Stomach (tissue), 9 donors: ENCODE data around the gene CRYZL1. TPM values are rescaled to one million over a fixed set of nuclear protein-coding genes. Genes with fewer than 3 reads are reported as not detected.

Source experiments
- DNase-seq, 2 donors: peaks; one replicate each; pipeline versions ENCODE4 v3.0.0 to v3.0.0-alpha.2; 2013 to 2019
- H3K27ac ChIP-seq, 5 donors: fragments of 200-600 bp in 4 of 5; sonication (generic) in 4 of 5; one replicate each; pipeline ENCODE4 v1.5.1; 2013 to 2019; ENCODE audit warnings: mild to moderate bottlenecking in 1 of 5, moderate library complexity in 1 of 5
- H3K27me3 ChIP-seq, 3 donors: fragments of 200-600 bp; sonication (generic); one replicate each; pipeline ENCODE4 v1.5.1; 2017 to 2019; ENCODE audit warnings: mixed run types in 1 of 3
- H3K36me3 ChIP-seq, 4 donors: fragments of 200-600 bp; sonication (generic); 1 replicate in 3 of 4; 2 replicates in 1 of 4; pipeline ENCODE4 v1.5.1; 2016 to 2019
- H3K4me1 ChIP-seq, 4 donors: fragments of 200-600 bp; sonication (generic); one replicate each; pipeline ENCODE4 v1.5.1; 2016 to 2019
- H3K4me3 ChIP-seq, 4 donors: fragments of 200-600 bp; sonication (generic) in 3 of 4; one replicate each; pipeline ENCODE4 v1.5.1; 2016 to 2019; ENCODE audit warnings: mild to moderate bottlenecking in 1 of 4
- H3K9me3 ChIP-seq, 4 donors: fragments of 200-600 bp; sonication (generic); one replicate each; pipeline ENCODE4 v1.5.1; 2016 to 2019
- EP300 ChIP-seq: sonication (generic); formaldehyde crosslinking; IDR thresholded peaks from one replicate; pipeline ENCODE4 v1.6.1; 2017; ENCODE audit warnings: antibody characterized with exemption
- POLR2A ChIP-seq, 4 donors: fragments of 450-650 bp; IDR thresholded peaks; one replicate each; pipeline ENCODE4 v1.6.1; 2016; ENCODE audit warnings: antibody characterized with exemption in 4 of 4, control low read depth in 2 of 4, mild to moderate bottlenecking in 1 of 4, moderate library complexity in 1 of 4
- POLR2AphosphoS5 ChIP-seq, 3 donors: sonication (generic); formaldehyde crosslinking; IDR thresholded peaks; one replicate each; pipeline ENCODE4 v1.6.1; 2016; ENCODE audit warnings: antibody characterized with exemption in 3 of 3
- whole genome bisulfite sequencing, 5 donors: extraction: QIAGEN DNeasy Blood & Tissue Kit in 3 of 5; methylation state at CpG; one replicate each; pipeline versions ENCODE4 v1.1.5 to v1.1.7; 2013 to 2018; 5-methylcytosine and 5-hydroxymethylcytosine counted together
- intact Hi-C: fragments of 100-400 bp; cut with DNase I; formaldehyde crosslinking; loops from one replicate; pipeline ENCODE4 v1.15.1; 2023; ENCODE audit warnings: low total_unique reads
- polyA plus RNA-seq, 3 donors: library from polyadenylated mRNA; stranded (reverse); fragments of 200-250 nt; gene quantifications; one replicate each; pipeline ENCODE4 v1.2.3, GENCODE V29; 2013
- total RNA-seq, 5 donors: library from RNA; depleted of rRNA; stranded (reverse); fragments of >200 nt; gene quantifications; one replicate each; pipeline versions ENCODE4 v1.1.0 to v1.2.3, GENCODE V29; 2014 to 2016
- TF ChIP-seq, protein P1 (sequence below), 7 experiments: fragments of 450-650 bp in 4 of 7; fragments of 200-600 bp in 3 of 7; sonication (generic) in 3 of 7; IDR thresholded peaks; one replicate each; pipeline ENCODE4 v1.5.1; 2016 to 2019; ENCODE audit warnings: antibody characterized with exemption in 7 of 7, control low read depth in 2 of 7, mild to moderate bottlenecking in 1 of 7
- donor health status: healthy with polysubstance abuse.
- donor health status: Bipolar disorder and iron deficiency.
- donor health status: healthy.

Gene CRYZL1
- total and polyA plus RNA-seq, 8 donors: 9.3 to 73.5 (median 28.8) TPM

- H3K27ac ChIP-seq: no peak overlapping the region
- H3K36me3 ChIP-seq: peaks cover 54 to 90% (median 81%) of the 10 kb centered on the region in 4 donors
- no peak for DNase-seq
- no peaks in the 10 kb centered on the region for H3K9me3 ChIP-seq
- H3K27me3 ChIP-seq: no peaks in the 10 kb centered on the region
- no peak overlapping the region for H3K4me3 ChIP-seq
- WGBS, 5 donors: 73 to 85% (median 79%) methylated on average over 2 of the region's 2 CpGs
- intact Hi-C loops: no loop called here
- no peak for TF ChIP-seq EP300
- no peak for TF ChIP-seq POLR2AphosphoS5 (IDR thresholded peaks at IDR 0.05)
- TF ChIP-seq, protein P1, sequence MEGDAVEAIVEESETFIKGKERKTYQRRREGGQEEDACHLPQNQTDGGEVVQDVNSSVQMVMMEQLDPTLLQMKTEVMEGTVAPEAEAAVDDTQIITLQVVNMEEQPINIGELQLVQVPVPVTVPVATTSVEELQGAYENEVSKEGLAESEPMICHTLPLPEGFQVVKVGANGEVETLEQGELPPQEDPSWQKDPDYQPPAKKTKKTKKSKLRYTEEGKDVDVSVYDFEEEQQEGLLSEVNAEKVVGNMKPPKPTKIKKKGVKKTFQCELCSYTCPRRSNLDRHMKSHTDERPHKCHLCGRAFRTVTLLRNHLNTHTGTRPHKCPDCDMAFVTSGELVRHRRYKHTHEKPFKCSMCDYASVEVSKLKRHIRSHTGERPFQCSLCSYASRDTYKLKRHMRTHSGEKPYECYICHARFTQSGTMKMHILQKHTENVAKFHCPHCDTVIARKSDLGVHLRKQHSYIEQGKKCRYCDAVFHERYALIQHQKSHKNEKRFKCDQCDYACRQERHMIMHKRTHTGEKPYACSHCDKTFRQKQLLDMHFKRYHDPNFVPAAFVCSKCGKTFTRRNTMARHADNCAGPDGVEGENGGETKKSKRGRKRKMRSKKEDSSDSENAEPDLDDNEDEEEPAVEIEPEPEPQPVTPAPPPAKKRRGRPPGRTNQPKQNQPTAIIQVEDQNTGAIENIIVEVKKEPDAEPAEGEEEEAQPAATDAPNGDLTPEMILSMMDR (IDR thresholded peaks at IDR 0.05): no peak
- no peak for TF ChIP-seq POLR2A (IDR thresholded peaks at IDR 0.05)
- H3K4me1 ChIP-seq: peaks cover 0 to 43% (median 22%) of the 10 kb centered on the region in 4 donors
These were observed 80.2 kb downstream of the CRYZL1 start for GRCh38 chr21:33561373-33561772.

DNA sequence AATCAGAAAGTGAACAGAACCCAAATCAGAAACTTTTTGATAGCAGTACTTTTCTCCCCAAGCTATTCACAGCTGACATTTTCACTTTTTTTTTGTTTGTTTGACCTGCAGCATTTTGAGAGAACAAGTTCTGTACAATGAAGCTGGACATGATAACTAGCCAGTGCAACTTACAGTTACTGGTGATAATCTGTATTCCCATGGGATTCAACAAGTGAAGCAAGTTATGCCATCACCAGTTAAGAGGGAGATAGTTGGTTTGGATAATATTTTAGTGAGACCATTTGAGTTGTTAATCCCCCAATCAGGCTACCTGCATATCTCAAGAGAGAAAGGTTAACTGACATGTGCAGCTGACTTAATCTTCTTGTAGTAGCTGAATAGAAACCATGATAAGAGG lies 80.6 kb downstream of the CRYZL1 start:
- H3K4me1 ChIP-seq: peaks cover 0 to 47% (median 25%) of the 10 kb centered on the region in 4 donors
- peaks cover 58 to 94% (median 85%) of the 10 kb centered on the region in 4 donors for H3K36me3 ChIP-seq
- no peak for TF ChIP-seq POLR2A (IDR thresholded peaks at IDR 0.05)

DNA sequence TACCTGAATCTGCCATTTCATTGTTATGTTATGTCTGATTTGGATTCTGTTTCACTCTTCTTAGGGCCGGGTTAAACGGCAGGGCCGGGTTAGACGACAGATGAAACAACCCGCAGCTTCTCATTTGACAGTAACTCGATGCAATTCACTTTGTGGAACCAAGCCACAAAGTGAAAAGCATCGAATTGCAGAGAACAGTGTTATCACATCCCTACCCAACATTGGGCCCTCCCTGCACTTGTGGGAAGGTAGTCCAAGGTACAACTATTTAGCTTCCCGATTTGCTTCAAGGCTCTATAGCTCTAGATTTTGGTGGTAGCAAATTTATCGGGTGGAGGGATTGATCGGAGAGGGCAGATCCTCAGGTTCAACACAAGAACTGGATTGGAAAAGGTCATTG lies 81.7 kb downstream of the CRYZL1 start:
- TF ChIP-seq, protein P1 (IDR thresholded peaks at IDR 0.05): no peak
- no peak for TF ChIP-seq POLR2A (IDR thresholded peaks at IDR 0.05)
- no peak for TF ChIP-seq POLR2AphosphoS5 (IDR thresholded peaks at IDR 0.05)
- TF ChIP-seq EP300: no peak
- Histone ChIP-seq H3K4me3 (no peak overlapping the region), H3K36me3 (peaks cover 59 to 100% (median 93%) of the 10 kb centered on the region in 4 donors), H3K27ac (no peak overlapping the region), H3K9me3 (no peaks in the 10 kb centered on the region), H3K4me1 (peaks cover 0 to 56% (median 27%) of the 10 kb centered on the region in 4 donors), H3K27me3 (no peaks in the 10 kb centered on the region)
- 89 to 92% (median 89%) methylated on average over 10 of the region's 10 CpGs for WGBS, 5 donors
- no peak for DNase-seq
- intact Hi-C loops: no loop called here

More for the DNA sequence above, 80.6 kb downstream of the CRYZL1 start:
- no peaks in the 10 kb centered on the region for H3K9me3 ChIP-seq
- H3K27me3 ChIP-seq: no peaks in the 10 kb centered on the region
- no peak for DNase-seq
- H3K27ac ChIP-seq: no peak overlapping the region
- intact Hi-C loops: no loop called here
- no peak overlapping the region for H3K4me3 ChIP-seq

DNA sequence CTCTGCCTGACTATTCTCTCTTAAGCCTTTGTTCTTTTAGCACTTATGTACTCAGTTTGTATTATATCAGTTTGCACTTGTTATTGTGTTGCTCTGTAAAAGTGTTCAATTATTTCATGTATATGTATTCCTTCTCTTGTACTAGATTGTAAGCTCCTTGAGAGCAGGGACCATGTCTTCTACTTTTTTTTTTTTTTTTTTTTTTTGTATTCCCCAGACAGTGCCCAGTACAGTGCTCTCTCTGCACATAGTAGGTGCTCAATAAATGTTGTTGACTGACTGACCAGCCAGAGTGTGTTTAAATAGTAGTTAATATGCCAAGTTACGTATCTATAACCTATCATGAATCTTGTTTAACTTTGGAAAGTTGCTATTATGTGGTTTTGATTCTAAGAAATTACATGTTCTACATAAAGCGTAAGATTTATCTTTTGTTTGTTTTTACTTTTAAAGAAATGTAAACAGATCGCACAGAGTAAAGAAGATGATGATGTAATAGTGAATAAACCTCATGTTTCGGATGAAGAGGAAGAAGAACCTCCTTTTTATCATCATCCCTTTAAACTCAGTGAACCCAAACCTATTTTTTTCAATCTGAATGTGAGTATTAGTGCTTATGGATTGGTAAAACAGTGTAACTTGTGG lies 82.6 kb downstream of the CRYZL1 start:
- TF ChIP-seq POLR2AphosphoS5 (IDR thresholded peaks at IDR 0.05) (no peak), POLR2A (IDR thresholded peaks at IDR 0.05) (no peak), EP300 (no peak)
- TF ChIP-seq, protein P1 (IDR thresholded peaks at IDR 0.05): no peak
- H3K4me1 ChIP-seq: peaks cover 0 to 61% (median 31%) of the 10 kb centered on the region in 4 donors
- H3K36me3 ChIP-seq: peaks cover 68 to 100% (median 96%) of the 10 kb centered on the region in 4 donors
- no peak overlapping the region for H3K27ac ChIP-seq
- DNase-seq: no peak
- H3K27me3 ChIP-seq: no peaks in the 10 kb centered on the region
- H3K4me3 ChIP-seq: no peak overlapping the region
- H3K9me3 ChIP-seq: no peaks in the 10 kb centered on the region
- intact Hi-C loops: no loop called here
- 27 to 49% (median 46%) methylated on average over 4 of the region's 4 CpGs for WGBS, 5 donors

- 92 to 98% (median 97%) methylated on average over 19 of the region's 19 CpGs for WGBS, 5 donors
- Histone ChIP-seq H3K4me1 (peaks cover 0 to 60% (median 29%) of the 10 kb centered on the region in 4 donors), H3K27me3 (no peaks in the 10 kb centered on the region), H3K36me3 (peaks cover 77 to 100% (median 96%) of the 10 kb centered on the region in 4 donors), H3K4me3 (no peak overlapping the region), H3K27ac (no peak overlapping the region), H3K9me3 (no peaks in the 10 kb centered on the region)
- intact Hi-C loops: no loop called here
- TF ChIP-seq POLR2A (IDR thresholded peaks at IDR 0.05) (no peak), EP300 (no peak)
- TF ChIP-seq, protein P1 (IDR thresholded peaks at IDR 0.05): no peak
- DNase-seq: no peak
These were observed 84.1 kb downstream of the CRYZL1 start for GRCh38 chr21:33557447-33557846.
